MV-4-11 (cell line): Measurements from ENCODE around the gene HYAL2.
"Not testable (repeated sequence)": the region's sequence is repeated elsewhere in the genome, so short reads cannot be mapped to it uniquely, and the experiment has no call there.

Source experiments
- DNase-seq: peaks from one replicate; lab custom pipeline; 2025; lab: John Stamatoyannopoulos, UW

Gene HYAL2

DNA sequence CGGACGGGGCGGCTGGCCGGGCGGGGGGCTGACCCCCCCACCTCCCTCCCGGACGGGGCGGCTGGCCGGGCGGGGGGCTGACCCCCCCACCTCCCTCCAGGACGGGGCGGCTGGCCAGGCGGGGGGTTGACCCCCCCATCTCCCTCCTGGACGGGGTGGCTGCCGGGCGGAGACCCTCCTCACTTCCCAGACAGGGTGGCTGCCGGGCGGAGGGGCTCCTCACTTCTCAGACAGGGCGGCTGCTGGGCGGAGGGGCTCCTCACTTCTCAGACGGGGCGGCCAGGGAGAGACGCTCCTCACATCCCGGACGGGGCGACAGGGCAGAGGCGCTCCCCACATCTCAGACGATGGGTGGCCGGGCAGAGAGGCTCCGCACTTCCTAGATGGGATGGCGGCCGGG is 10.5 kb downstream of the HYAL2 start:
- not testable (repeated sequence) for DNase-seq

DNA sequence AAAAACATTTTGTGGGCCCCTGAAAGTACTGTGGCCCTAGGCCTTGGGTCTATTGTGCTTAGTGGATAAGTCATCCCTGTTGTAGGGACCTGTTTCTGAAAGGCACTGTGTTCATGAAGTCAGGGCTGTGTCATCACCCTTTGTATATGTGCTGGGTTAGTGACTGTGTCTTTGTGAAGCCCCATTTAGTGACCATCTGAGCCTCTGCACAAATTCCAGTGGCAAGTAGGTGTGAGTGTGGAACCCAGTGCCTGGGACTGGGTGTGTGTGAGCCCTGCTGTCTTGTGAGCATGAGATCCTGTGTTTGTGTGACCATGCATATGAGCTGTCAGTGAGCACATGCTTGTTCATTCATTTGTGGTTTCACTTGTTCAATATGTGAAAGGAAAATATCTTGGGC is 17.9 kb downstream of the HYAL2 start:
- no peak for DNase-seq

GRCh38 chr3:50303013-50303815 is 19.3 kb downstream of the HYAL2 start, which contains the start of gene HYAL1:
Gene HYAL1 (minus strand): TSS chr3:50303574. CDS start chr3:50302956, 618 bp downstream.
- no peak for DNase-seq

GRCh38 chr3:50302095-50303012 is 20.2 kb downstream of the HYAL2 start:
- DNase-seq: no peak

DNA sequence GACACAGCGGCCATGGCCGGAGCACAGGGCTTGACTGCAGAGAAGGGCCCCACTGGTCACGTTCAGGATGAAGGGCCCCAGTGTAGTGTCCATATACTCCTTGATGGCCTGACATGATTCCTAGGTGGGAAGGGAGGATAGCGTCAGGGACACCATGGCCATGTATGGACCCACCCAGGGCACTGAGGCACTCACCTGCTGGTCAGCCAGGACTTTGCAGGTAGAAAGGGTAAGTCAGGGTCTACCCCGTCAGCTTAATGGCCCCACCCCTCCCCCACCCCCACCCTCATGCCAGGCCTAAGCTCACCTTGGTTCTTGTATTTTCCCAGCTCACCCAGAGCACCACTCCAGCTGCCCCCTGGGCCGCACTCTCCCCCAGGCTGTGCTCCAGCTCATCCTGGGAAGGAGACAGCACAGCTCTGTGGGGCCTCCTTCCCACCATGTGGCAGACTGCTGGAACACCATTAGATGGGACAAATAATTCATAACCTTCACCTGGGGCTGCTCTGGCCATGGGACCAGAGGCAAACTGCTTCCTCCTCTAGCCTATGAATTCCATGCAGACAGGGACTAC is 21.8 kb downstream of the HYAL2 start:
- DNase-seq: no peak

- peak; percentile 92 for DNase-seq
These were observed 22.4 kb downstream of the HYAL2 start for GRCh38 chr3:50299929-50300680.

- DNase-seq: no peak
These were observed 23.0 kb downstream of the HYAL2 start for GRCh38 chr3:50299638-50299928.

- peak; percentile 99 for DNase-seq
These were observed 23.5 kb downstream of the HYAL2 start, which contains the start of the genes HYAL3 and NAA80 for GRCh38 chr3:50298836-50299637. Gene HYAL3 (minus strand): TSS chr3:50299405. CDS start chr3:50295602, 3,803 bp downstream. Gene NAA80 (minus strand): TSS chr3:50299405. CDS start chr3:50297463, 1,942 bp downstream.

GRCh38 chr3:50297896-50298725 is 24.4 kb downstream of the HYAL2 start:
- DNase-seq: peak; percentile 58

DNA sequence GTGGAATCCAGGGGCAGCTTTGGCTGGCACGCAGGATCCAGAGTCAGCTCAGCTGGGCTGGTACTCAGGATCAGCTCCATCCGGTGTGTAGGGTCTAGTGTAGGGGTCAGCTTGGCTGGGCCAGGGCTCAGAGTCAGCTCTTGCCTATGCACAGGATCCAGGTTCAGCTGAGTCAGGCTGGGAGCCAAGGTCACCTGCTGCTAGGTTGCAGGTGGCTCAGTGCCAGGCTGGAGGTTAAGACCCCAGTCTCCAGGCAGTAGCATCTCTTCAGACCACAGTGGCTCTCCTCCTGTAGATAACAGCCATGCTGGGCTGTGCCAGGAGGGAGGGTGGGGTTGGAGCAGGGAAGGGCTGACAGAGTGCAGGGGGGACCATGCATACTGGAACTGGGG is 25.2 kb downstream of the HYAL2 start:
- no peak for DNase-seq

- no peak for DNase-seq
These were observed 25.7 kb downstream of the HYAL2 start for GRCh38 chr3:50296721-50297383.

DNA sequence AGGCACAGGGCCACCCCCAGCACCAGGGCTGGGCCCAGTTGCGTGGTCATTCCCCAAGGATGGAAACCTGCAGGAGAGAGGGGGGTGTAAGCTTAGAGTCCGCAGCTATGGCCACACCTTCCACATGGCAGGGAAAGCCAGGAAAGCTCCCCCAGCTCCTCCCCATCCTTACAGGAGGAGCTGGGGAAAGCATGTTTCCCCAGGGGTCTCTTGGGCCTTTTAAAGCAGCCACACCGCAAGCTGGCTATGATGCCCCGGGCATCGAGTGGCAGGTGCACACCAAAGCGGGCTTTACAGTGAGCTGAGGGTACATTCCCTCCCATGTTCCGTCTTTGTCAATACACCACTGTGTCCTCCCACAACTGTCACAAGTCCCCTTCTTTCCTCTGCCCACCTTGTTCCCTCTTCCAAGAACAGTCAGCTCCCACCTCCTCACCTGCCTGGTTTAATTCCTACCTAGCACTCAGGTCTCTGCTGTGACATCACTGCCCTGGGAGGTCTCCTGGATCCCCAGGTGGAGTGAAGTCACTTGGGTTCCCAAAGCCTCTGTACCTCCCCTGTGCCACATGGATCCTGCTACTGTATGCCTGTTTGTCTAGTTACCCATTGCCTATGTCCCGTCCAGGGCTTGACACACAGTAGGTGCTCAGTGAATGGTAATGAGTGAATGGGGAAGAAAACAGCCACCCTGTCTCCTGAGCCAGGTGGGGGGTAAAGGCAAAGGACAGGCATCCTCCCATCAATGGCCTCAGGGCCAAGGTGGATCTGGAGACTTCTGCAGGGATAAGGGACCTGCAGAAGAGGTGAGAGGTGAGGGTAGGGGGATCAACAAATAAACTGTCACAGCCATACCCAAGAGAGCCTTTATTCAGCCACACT is 26.8 kb downstream of the HYAL2 start:
- no peak for DNase-seq

GRCh38 chr3:50294492-50295403 is 27.8 kb downstream of the HYAL2 start:
- DNase-seq: no peak

DNA sequence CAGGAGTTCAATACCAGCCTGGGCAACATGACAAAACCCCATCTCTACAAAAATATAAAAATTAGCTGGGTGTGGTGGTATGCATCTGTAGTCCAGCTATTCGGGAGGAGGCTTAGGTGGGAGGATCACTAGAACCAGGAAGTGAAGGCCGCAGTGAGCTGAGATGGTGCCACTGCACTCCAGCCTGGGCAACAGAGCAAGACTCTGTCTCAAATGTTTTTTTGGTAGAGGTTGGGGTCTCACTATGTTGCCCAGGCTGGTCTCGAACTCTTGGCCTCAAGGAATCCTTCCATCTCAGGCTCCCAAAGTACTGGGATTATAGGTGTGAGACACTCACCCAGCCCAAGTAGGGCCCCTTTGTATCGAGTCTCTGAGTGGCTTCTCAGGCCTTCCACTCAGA is 28.5 kb downstream of the HYAL2 start:
- no peak for DNase-seq

DNA sequence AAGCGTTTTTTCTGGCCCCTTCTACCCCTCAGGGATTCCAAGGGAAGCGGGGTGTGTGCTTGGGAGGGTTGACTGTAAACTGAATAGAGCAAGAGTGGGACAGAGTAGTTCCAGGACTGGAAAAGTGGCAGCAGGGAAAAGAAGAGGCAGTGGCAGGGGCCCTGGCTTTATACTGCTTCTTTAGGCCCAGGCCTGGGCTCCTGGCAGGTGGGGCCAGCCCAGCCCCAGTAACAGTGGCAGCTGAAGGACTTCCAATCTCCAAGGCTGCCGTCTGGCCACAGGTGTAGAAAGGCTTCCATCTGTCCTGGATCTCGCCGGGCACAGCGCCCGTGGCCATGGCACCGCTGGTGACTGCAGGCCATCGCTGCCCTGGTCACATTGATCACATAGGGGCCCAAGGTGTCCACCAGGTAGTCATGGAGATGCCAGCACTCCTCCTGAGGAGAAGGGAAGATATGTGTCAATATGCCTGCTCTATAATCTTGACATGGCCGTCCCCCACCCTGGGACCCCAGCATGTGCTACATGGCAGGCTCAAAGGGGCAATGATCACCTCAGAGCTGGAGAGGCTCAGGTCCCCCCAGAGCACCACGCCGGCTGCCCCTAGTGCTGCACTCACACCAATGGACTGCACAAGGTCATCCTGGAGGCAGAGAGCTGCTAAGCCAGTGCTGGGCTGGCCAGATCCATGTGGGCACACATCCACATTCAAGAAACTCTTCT is 29.3 kb downstream of the HYAL2 start:
- no peak for DNase-seq

DNA sequence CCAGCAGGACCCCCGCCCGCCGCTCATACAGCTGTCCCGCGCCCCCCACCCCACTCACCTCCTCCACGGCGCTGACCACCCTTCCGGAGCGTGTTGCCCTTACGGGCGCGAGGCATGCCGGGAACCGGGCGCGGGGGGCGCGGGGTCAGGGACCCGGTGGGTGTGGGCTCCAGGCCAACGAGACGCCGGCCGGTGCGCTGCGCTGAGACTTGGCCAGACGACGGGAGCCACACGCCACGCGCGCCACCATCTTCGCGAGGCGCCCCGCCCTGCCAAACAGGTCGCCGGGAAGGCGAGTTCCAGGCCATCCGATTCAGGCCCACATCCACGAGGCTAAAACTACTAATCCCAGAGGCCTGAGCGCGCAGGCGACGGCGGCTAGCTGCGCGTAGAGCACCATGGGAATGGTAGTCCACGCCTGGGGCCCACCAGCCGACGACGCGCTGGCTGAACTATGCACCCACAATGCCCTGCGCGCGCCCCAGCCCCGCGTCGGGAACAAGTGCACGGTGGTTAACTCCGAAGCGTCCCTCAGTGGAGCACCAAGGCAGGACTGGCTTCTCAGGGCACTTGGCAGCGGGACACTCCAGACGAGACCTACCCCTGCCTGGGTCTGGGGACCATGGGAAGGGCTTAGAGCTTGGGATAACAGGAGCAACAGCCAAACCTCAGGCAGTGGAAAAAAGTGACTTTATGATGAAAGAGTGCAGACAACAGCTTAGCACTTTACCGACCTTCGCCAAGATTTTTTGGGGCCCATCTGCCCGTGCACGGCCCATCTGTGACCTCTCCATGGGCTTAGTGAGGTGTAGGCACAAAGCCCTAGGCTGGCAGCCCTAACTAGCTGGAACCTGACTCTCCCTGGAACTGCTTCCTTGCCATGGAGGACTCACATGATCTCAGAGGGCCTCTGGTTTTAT is 30.1 kb downstream of the HYAL2 start, which contains the start of gene IFRD2:
TSS of gene IFRD2 (minus strand) at position 271 of the 920 bp plus-strand sequence. CDS start at position 116, 155 bp downstream.
- peak; percentile 97 for DNase-seq
